Measurements from ENCODE around the gene NPTX2.
A peak's percentile ranks its signal among the peaks of the same experiment; 100 is the strongest.

NPTX2 gene

DNA sequence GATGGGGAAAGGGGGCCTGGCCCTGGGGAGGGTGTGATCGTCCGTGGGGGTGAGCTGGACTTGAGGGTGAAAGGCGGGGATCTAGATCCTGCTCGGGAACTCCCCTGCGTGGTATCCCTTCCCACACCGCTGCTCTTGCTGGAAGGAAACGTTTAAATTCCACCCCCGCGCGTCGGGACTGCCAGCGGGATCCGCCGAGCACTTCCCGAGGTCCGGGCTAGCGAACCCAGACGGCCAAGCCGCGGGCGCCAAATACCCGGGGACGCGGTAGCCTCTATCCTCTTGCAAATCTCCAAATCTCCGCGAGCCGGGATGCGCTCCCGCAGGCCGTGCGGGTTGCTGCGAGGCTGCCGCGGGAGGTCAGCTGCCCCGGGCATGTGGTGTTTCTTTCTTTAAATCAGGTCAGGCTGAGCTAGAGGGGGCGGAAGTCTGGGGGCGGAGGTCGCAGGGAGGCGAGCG lies 904 bp downstream of the NPTX2 start:
- peak overlapping the region; percentile 45 for H3K4me3 ChIP-seq (ENCODE audit: low read depth, low read length)

DNA sequence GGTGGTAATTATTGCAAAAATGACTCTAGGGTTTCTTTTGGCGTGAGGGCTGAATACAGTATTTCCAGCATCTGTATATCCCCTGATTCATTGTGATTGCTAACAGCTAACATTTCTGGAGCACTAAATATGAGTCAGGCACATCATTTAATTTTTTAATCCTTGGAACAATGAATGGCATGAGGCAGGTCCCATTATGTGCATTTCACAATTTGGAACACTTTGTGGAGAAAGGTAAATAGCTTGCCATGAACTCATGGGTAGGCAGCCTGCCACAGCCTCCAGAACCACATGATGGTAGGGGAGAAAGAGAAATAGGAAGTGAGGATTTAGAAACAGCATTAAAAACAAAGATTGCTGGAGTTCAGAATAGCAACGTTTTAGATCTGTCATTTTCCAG lies 1.7 kb downstream of the NPTX2 start:
- H3K4me3 ChIP-seq (ENCODE audit: low read depth, low read length) = no peak overlapping the region

DNA sequence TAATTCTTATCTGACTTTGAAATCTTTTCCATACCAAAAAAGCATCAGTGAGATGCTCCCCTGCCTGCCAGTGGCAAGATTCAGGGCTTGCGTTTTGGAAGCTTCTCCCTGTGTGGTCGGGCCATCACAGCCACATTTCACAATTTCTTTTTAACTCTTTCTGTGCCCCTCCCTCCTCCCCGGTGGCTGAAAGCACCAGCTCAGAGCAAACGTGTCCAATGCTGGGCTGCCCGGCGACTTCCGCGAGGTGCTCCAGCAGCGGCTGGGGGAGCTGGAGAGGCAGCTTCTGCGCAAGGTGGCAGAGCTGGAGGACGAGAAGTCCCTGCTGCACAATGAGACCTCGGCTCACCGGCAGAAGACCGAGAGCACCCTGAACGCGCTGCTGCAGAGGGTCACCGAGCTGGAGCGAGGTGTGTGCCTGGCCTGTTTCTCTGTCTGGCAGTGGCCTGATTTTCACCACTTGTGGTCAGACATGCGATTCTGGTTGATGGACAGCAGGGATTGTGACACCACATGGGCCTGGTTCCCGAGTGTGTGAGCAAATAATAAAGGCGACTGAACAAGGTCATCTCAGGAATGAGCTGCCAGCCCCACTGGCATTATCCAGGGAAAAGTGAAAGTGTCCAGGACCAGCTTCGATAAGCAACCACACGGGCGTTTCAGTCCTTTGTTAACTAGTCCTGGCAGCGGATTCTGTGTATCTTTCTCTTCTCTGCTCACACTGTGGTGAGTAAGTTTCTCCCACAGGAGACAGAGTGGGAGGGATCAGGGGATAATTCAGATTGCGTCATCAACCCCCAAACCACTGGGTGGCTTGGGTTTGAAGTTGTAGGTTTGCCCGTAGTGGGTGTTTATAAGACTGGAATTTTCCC lies 2.6 kb downstream of the NPTX2 start:
- no peak overlapping the region for H3K4me3 ChIP-seq (ENCODE audit: low read depth, low read length)

DNA sequence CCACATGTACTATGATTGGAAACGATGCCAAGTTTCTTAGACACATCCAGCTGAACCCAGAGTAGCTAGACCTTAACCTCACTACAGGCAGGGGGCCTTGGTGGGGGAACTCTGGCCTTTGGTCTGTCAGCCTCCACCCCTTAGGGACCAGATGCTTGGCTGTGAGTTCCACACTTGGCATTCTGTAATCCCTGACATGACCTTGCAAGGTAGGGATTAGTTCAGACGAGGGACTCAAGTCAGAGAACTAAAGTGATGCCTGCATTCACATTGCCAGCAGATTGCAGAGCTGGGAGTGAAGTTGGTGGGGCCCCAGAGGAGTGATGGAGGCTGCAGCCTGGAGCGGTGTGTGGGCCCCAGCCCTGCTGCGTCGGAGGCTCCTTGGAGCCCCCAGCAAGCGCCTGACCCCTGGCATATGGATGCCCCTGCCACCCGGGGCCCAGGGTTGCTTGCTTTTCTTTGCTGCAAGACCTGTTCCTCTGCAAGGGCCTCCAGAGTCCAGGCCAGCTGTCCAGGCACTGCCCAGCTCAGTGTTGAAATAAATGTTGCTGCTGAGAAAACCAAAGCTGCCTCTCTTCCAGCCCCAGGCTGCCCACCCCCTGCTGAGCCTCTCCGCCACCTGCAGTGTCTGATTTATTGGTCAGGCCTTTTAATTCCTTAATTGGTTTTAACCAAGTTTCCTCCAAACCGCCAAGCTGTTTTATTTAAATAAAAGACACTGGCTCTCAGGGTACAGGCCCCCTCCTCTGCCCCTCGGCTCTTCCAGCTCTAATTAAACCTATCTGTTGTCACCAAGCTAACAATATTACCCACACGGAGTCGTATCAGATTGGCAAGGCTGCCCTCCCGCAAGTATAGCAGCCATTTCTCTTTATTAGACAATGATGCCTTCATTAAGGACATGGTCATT lies 4.7 kb downstream of the NPTX2 start:
- H3K4me3 ChIP-seq (ENCODE audit: low read depth, low read length) = no peak overlapping the region

DNA sequence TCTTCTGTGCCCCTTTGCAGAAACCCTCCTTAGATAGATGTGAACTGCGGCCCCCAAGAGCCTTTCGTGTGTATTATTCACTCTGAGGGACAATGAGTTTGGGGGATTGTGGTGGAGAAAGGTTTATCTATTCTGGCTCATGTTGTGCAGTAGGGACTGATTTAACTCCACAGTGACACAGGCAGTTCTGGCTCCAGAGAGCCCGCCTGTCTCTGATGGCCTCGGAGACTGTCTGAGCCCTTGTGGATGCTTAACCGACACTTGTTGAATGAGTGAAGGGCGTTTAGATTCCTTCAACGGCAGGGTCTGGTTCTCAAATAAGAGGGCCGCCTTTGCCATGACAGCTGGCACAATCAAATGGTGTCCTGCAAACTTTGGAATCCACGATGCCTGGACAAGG lies 5.8 kb downstream of the NPTX2 start:
- no peak overlapping the region for H3K4me3 ChIP-seq (ENCODE audit: low read depth, low read length)

DNA sequence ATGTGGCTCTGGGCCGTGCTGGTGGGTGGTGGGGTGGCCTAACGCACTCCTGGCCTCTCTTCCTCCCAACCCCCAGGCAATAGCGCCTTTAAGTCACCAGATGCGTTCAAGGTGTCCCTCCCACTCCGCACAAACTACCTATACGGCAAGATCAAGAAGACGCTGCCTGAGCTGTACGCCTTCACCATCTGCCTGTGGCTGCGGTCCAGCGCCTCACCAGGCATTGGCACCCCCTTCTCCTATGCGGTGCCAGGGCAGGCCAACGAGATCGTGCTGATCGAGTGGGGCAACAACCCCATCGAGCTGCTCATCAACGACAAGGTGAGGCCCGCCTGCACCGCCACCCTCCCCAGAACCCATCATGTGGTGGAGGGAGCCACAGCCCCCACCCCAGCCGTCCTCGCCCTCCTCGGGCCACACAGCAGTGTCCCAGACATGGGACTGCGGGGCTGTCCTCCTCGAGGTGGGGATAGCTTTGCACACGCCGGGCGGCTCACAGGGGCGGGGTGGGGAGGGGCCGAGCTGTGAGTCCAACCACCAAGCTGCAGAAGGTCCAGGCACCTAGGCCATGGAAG lies 7.8 kb downstream of the NPTX2 start:
- no peak overlapping the region for H3K4me3 ChIP-seq (ENCODE audit: low read depth, low read length)

DNA sequence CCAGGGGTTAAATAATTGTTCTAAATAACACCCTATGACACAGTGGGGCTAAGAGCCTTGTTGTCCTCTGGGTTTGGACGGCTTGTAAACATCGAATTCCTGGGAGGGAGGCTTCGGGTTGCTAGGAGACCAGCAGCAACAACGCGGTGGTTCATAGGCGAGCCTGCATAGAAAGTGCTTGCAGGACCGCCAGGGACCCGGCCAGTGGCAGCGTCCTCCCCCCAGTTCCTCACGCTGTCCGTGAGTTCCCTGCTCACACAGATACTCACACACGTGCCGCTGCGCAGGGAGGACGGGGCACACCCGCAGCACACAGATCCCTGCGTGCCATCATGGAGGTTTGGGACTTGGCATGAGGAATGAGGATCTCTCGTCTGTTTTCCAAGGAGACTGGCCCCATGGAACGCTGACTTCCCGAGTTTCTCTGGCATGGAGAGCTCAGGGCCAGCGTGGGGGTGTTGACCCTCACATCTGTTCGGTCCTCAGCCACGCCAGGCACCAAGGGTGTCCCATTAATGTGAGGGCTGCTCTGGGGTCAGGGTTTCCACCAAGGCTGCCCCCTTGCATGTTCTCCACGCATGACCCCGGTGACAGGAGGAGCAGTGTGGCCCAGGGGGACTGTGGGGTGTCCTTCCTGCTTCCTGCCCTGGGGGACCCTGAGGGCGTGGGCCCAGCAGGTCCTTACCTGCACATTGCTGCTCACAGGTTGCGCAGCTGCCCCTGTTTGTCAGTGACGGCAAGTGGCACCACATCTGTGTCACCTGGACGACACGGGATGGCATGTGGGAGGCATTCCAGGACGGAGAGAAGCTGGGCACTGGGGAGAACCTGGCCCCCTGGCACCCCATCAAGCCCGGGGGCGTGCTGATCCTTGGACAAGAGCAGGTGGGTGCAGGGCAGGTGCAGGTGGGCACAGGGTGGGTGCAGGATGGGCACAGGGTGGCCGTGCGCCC lies 9.7 kb downstream of the NPTX2 start:
- no peak overlapping the region for H3K4me3 ChIP-seq (ENCODE audit: low read depth, low read length)

DNA sequence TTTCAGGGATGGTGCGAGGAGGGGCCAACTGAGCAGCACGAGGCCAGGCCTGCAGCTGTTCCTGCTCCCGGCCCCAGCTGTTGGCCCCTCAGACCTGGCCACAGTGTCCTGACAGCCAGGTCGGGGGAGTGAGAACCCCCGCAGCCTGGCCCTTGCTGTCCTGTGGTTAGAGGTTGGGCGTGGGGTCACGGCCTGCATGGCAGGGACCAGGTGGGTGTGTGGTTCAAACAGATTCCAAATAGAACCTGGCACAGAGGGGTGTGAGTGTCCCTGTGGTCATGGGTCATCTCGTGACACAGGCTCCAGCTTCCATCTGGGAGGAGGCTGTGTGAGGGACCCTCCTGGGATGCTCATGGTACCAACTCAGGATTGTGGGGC lies 10.3 kb downstream of the NPTX2 start:
- H3K4me3 ChIP-seq (ENCODE audit: low read depth, low read length) = no peak overlapping the region

DNA sequence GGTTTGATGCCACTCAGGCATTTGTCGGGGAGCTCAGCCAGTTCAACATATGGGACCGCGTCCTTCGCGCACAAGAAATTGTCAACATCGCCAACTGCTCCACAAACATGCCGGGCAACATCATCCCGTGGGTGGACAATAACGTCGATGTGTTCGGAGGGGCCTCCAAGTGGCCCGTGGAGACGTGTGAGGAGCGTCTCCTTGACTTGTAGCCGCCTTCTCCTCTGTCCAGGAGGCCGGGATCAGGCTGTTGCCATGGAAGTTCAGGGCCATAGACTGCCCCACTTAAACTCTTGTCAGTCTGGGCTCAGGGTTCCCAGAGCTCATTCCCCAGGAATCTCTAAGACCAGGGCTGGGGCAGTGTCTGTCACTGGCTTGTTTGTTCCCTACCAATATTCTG lies 11.3 kb downstream of the NPTX2 start:
- no peak overlapping the region for H3K4me3 ChIP-seq (ENCODE audit: low read depth, low read length)

DNA sequence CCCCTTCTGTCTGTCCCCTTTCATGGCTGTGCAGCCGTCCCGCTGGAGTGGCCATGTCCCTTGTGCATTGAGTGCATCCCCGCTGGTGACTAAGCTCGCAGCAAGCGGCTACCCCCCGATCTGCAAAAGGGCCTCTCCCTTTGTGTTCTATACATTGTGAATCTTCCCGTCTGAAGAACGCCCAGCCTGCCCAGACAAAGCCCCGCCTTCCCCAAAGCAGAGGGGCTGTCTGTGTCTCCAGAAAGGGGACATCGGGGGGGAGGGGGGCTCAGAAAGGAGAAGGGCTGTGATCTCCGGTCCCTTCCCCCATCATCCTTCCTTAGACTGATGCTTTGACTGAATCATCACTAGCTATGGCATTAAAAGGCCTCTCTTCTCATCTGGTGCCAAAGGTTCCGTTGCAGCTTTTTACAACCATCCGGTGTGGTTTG lies 11.9 kb downstream of the NPTX2 start:
- H3K4me3 ChIP-seq (ENCODE audit: low read depth, low read length) = no peak overlapping the region

DNA sequence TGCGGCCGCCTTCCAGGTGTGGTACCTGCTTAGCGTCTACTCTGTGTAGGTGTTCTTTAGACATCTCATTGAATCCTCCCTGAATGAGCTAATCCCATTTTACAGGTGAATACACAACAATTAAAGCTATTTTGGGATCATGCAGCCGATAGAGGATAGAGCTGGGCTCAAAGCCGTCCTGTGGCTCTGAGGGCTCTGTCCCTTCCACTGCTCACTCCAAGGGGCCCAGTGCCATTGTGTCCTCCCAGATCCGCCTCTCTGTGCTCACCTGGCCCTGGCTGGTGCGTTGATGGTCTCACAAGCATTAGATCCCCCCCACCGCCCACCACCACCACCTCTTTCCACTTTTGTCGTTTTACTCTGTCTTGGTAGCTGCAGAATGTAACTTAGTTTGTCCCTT lies 13.1 kb downstream of the NPTX2 start:
- H3K4me3 ChIP-seq (ENCODE audit: low read depth, low read length) = no peak overlapping the region

DNA sequence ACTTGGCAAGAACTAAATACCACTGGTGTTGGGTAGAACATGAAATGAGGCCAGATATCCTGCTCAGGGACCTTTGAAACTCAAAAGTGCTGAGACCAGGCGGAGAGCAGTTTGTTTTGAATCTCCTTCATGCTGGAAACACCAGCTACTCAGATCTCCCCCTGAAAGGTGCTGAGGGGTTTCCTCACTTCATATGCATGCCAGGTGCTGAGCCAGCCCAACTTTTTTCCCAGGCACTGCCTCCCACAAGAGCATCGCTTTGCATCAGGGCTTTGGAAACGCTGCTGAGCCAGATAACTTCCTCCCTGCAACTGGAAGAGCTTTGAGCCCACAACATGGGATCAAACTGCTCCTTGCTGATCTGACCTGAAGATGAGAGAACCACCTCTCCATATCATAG lies 13.7 kb downstream of the NPTX2 start:
- no peak overlapping the region for H3K4me3 ChIP-seq (ENCODE audit: low read depth, low read length)

DNA sequence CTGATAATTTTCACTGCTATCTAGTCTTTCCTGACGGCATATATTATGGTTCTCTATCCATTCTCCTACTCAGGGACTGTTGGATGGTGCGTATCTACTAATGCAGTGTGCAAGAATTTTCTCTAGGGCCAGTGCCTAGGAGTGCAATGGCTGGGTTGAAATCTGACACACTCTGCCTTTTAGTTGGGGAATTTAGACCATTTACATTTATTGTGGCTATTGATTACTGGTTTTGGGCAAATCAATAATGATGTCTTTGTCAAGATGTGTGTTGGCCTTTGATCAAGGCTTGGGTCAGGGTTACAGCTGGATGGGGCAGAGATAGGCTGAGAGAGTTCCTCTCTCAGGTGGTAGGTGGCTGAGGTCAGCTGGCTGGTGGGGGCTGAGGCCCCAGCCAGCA lies 21.8 kb downstream of the NPTX2 start:
- H3K4me3 ChIP-seq (ENCODE audit: low read depth, low read length) = no peak overlapping the region

DNA sequence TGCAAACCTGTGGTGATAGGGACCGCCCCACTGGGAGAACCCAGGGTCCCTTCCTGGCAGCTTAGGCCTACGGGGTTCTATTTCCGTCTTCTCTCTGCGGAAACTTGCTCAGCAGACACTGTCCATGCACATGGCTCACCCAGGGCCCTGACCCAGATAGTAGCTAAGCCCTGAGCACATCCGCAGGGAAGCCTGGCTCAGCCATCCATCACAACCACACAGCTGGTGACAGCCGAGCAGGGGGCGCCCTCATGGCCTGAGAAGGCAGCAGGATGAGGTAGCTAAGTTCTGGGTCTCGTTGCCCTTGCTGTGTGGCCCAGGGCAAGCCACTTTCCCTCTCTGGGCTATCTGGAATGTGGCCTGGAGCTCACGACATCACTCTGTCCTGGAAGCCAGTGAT lies 23.3 kb downstream of the NPTX2 start:
- no peak overlapping the region for H3K4me3 ChIP-seq (ENCODE audit: low read depth, low read length)

DNA sequence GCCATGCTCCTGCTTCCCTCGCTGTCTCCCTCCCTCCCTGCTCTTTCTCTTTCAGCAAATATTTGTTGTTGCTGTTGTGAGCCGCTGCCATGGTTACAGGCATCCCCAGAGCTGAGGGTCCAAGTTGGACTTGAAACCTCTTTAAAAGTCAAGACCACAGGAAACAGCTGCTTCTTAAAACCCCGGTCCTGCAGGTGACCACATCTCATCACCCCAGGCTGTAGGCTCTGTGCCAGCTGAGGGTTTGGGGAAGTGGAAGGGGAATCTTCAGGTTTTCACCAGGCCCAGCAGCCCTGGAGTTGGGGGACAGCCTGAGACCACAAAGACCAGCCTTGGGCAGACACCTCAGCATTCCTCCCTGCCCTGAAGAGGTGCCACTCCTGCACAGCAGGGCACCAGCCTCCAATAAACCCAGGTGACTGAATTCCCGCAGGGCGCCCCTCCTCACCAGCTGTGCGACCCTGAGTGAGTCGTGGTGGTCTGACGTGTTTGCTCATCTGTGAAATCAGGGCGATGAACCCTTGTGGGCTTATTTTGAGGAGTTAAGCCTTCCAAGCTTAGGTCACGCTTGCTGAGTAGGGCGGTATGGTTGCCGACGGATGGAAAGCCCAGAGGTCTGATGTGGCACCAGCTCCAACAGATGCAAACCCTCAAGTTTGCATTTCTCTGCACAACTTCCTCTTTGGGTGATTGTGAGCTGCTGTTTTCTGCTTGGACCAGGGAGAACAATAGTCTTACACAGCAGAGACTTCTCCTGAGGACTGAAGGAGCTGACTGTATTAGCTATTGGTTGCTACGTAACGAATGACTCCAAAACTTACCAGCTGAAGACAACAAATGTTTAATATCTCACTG lies 24.8 kb downstream of the NPTX2 start:
- H3K4me3 ChIP-seq (ENCODE audit: low read depth, low read length) = no peak overlapping the region

DNA sequence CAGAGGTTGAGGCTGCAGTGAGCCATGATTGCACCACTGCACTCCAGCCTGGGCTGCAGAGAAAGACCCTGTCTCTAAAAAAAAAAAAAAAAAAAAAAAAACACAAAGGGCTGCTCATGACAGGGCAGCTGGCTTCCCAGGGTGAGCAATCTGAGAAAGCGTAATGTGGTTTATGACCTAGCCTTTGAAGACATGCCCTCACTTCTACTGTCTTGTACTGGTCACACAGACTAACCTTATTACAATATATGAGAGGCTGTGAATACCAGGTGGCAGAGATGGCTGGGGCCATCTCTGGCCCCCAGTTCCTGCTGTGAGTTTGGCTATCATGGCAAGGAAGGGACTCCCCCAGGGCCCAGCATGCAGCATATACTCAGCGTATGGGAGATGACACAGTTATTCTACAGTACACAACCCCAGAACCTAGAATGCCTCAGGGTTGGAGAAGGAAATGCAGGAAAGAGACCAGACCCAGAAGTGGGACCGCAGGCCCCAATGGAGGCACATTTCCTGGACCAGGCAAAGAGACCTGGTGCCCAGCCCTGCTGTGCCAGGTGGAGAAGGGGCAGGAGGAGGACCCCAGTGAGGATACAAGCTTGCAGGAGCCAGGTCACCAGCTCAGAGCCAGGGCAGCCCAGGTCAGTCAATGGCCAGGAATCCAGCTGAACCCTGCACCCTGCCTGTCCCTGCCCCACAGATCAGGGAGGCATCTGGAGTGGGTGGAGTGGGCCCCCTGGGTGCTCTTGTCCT lies 26.3 kb downstream of the NPTX2 start:
- no peak overlapping the region for H3K4me3 ChIP-seq (ENCODE audit: low read depth, low read length)

DNA sequence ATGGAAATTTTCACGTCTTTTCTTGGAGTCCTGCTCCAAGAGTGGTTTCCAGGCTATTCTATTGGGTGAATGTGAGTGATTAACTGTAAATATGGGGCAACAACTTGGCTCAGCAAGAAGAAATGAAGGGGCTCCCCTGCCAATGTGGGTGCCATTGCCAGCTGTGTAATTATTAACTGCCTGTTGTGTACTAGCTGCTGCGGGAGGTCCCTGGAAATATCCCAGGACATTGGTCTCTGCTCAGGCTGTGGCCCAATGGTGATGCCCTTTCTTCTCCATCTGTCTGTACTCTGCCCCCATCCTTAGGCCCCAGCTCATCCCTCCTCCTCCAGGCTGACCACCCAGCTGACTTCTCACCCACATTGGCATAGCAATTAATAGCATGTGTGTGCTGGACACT lies 29.4 kb downstream of the NPTX2 start:
- no peak overlapping the region for H3K4me3 ChIP-seq (ENCODE audit: low read depth, low read length)

DNA sequence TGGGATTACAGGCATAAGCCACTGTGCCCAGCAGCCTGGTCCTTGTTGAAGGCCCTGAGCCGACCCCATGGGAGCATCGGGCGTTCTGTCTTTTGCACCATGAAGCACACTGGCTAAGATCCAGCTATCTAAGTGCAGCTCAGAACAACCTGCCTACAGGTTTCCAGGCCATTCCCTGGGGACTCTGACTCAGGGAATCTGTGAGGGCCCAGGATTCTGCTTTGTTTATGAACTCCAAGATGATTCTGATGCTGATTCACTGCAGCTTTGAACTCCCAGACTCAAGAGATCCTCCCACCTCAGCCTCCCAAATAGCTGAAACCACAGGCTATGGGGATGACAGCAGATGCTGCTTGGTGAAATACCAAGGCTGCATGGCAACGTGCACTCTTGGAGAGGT lies 30.2 kb downstream of the NPTX2 start:
- H3K4me3 ChIP-seq (ENCODE audit: low read depth, low read length) = no peak overlapping the region

DNA sequence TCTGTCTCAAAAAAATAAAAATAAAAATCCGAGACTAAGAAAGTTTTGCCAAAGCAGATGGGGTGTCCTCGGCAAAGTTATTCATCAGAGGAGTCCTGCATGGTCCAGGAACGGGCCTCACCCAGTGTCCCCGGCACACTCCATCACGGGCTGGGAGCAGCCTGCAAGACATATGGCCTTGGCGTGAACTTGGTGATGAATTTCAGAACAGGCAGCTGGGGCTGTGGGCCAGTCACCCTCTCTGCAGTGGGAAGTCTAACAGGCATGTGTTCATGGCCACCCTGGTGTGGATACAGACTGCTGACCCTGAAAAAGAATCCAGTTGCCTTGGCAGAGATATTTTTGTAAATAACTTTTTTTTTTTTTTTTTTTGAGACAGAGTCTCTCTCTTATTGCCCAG lies 34.7 kb downstream of the NPTX2 start:
- no peak overlapping the region for H3K4me3 ChIP-seq (ENCODE audit: low read depth, low read length)

All from iPS-11a (cell line).